ENCODE measurements around the gene ADCY10.
"Not testable (repeated sequence)": the region's sequence is repeated elsewhere in the genome, so short reads cannot be mapped to it uniquely, and the experiment has no call there.

The ADCY10 gene

GRCh38 chr1:167924543-167925231 lies 10.8 kb upstream of the ADCY10 start:
- peak; percentile 57 to 63 for DNase-seq

GRCh38 chr1:167924102-167924501 lies 10.2 kb upstream of the ADCY10 start:
- DNase-seq = no peak

- DNase-seq = no peak
Observed at GRCh38 chr1:167923324-167924056, 9.6 kb upstream of the ADCY10 start.

- DNase-seq = no peak
Observed at GRCh38 chr1:167922611-167923074, 8.7 kb upstream of the ADCY10 start.

- DNase-seq = no peak
Observed at GRCh38 chr1:167922023-167922422, 8.1 kb upstream of the ADCY10 start.

- DNase-seq = no peak
Observed at GRCh38 chr1:167916766-167917511, 3.0 kb upstream of the ADCY10 start.

GRCh38 chr1:167915569-167915968 lies 1.6 kb upstream of the ADCY10 start:
- DNase-seq = no peak

GRCh38 chr1:167912294-167912693 lies 1.6 kb downstream of the ADCY10 start:
- peak; percentile 40 to 44 for DNase-seq

- no peak for DNase-seq
Observed at GRCh38 chr1:167911413-167911812, 2.5 kb downstream of the ADCY10 start.

- no peak for DNase-seq
Observed at GRCh38 chr1:167910530-167910929, 3.4 kb downstream of the ADCY10 start.

GRCh38 chr1:167909691-167910180 lies 4.2 kb downstream of the ADCY10 start:
- DNase-seq = no peak

- no peak for DNase-seq
Observed at GRCh38 chr1:167905671-167906070, 8.3 kb downstream of the ADCY10 start.

GRCh38 chr1:167905182-167905581 lies 8.8 kb downstream of the ADCY10 start:
- DNase-seq = no peak

- DNase-seq = no peak
Observed at GRCh38 chr1:167904652-167905130, 9.2 kb downstream of the ADCY10 start.

GRCh38 chr1:167900907-167901306 lies 13.0 kb downstream of the ADCY10 start:
- no peak for DNase-seq

- no peak for DNase-seq
Observed at GRCh38 chr1:167899253-167899681, 14.7 kb downstream of the ADCY10 start.

GRCh38 chr1:167898578-167899222 lies 15.2 kb downstream of the ADCY10 start:
- DNase-seq = no peak

GRCh38 chr1:167893798-167894197 lies 20.1 kb downstream of the ADCY10 start:
- no peak for DNase-seq

GRCh38 chr1:167890400-167890799 lies 23.5 kb downstream of the ADCY10 start:
- no peak for DNase-seq

GRCh38 chr1:167887187-167887586 lies 26.7 kb downstream of the ADCY10 start:
- not testable (repeated sequence) for DNase-seq

- no peak for DNase-seq
Observed at GRCh38 chr1:167882376-167882775, 31.6 kb downstream of the ADCY10 start.

- no peak for DNase-seq
Observed at GRCh38 chr1:167881786-167882185, 32.1 kb downstream of the ADCY10 start.

- DNase-seq = no peak
Observed at GRCh38 chr1:167881069-167881468, 32.9 kb downstream of the ADCY10 start.

Data from NCI-H526 (cell line).